GM21619 (cell line): Measurements from ENCODE around the gene HSPA14.
"Not testable (repeated sequence)": the region's sequence is repeated elsewhere in the genome, so short reads cannot be mapped to it uniquely, and the experiment has no call there.

Experiments used
- ATAC-seq: cut with Tn5 transposase; IDR thresholded peaks from one replicate; pipeline ENCODE4 v1.9.1; 2021; ENCODE audit not compliant: unreplicated experiment

The HSPA14 gene

GRCh38 chr10:14879124-14879927 lies 41.2 kb downstream of the HSPA14 start:
- ATAC-seq: peak; percentile 24

GRCh38 chr10:14879928-14880193 lies 41.8 kb downstream of the HSPA14 start:
- ATAC-seq: no peak

GRCh38 chr10:14880229-14880628 lies 42.1 kb downstream of the HSPA14 start:
- ATAC-seq: no peak

GRCh38 chr10:14884082-14884481 lies 46.0 kb downstream of the HSPA14 start:
- ATAC-seq: no peak

GRCh38 chr10:14889318-14889717 lies 51.2 kb downstream of the HSPA14 start:
- ATAC-seq: no peak

GRCh38 chr10:14891151-14891550 lies 53.0 kb downstream of the HSPA14 start:
- ATAC-seq: no peak

- no peak for ATAC-seq
These were observed 66.2 kb downstream of the HSPA14 start for GRCh38 chr10:14904316-14904732.

- ATAC-seq: no peak
These were observed 66.8 kb downstream of the HSPA14 start for GRCh38 chr10:14904864-14905263.

GRCh38 chr10:14905890-14906289 lies 67.8 kb downstream of the HSPA14 start:
- no peak for ATAC-seq

GRCh38 chr10:14906765-14907164 lies 68.7 kb downstream of the HSPA14 start:
- ATAC-seq: no peak

- ATAC-seq: not testable (repeated sequence)
These were observed 69.5 kb downstream of the HSPA14 start for GRCh38 chr10:14907591-14907990.

GRCh38 chr10:14909101-14909500 lies 71.0 kb downstream of the HSPA14 start:
- ATAC-seq: no peak

GRCh38 chr10:14910953-14911352 lies 72.8 kb downstream of the HSPA14 start:
- no peak for ATAC-seq

GRCh38 chr10:14911801-14912200 lies 73.7 kb downstream of the HSPA14 start:
- no peak for ATAC-seq

GRCh38 chr10:14916600-14916999 lies 78.5 kb downstream of the HSPA14 start:
- ATAC-seq: no peak

GRCh38 chr10:14917827-14918226 lies 79.7 kb downstream of the HSPA14 start:
- ATAC-seq: no peak

GRCh38 chr10:14918964-14919363 lies 80.9 kb downstream of the HSPA14 start:
- ATAC-seq: no peak
